Measurements from ENCODE around the gene DTX2.

DNA sequence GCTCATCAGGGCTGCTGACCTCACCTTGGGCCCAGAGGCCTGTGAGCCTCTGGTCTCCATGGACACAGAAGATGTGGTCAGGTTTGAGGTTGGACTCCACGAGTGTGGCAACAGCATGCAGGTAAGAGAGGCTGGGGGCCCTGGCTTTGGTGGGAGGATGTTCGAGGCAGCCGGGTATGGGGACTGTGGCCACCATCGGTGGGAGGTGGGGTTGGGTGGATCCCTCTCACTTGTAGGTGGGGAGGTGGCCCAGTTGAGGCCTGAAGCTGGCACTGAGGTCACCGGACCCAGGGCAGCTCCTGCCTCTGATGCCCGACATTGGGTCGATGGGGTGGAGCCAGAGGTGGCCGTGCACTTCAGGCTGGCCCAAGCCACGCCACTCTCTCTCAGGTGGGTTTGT is 36.4 kb upstream of the DTX2 start:
- TF ChIP-seq EZH2 (IDR thresholded peaks at IDR 0.05) = no peak
- TF ChIP-seq, protein P1, sequence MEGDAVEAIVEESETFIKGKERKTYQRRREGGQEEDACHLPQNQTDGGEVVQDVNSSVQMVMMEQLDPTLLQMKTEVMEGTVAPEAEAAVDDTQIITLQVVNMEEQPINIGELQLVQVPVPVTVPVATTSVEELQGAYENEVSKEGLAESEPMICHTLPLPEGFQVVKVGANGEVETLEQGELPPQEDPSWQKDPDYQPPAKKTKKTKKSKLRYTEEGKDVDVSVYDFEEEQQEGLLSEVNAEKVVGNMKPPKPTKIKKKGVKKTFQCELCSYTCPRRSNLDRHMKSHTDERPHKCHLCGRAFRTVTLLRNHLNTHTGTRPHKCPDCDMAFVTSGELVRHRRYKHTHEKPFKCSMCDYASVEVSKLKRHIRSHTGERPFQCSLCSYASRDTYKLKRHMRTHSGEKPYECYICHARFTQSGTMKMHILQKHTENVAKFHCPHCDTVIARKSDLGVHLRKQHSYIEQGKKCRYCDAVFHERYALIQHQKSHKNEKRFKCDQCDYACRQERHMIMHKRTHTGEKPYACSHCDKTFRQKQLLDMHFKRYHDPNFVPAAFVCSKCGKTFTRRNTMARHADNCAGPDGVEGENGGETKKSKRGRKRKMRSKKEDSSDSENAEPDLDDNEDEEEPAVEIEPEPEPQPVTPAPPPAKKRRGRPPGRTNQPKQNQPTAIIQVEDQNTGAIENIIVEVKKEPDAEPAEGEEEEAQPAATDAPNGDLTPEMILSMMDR (IDR thresholded peaks at IDR 0.05) = no peak
- no peak for TF ChIP-seq EZH2phosphoT487 (IDR thresholded peaks at IDR 0.05)

Data from neural progenitor cell (in vitro differentiated cells).